A549 (cell line): ENCODE measurements around the gene ODF4. TPM values are rescaled to one million over a fixed set of nuclear protein-coding genes. Genes with fewer than 3 reads are reported as not detected.

ENCODE experiments used
- ATAC-seq, 2 experiments: fragments of 200-7000 bp in 1 of 2; fragments of >200 bp in 1 of 2; cut with Nextera tagmentation in 1 of 2; cut with Tn5 transposase in 1 of 2; 3 replicates each; pipeline versions ENCODE4 v1.8.0 to v1.9.1; 2018 to 2020; ENCODE audit warnings: mild to moderate bottlenecking in 1 of 2, moderate library complexity in 1 of 2
- CTCF ChIA-PET: fragments of 300-600 bp; sonication (Branson Sonifier 250); formaldehyde crosslinking; extraction: SDS; loops from one replicate; lab custom pipeline; 2021; ENCODE audit warnings: antibody characterized with exemption, inconsistent platforms; lab: Yijun Ruan, JAX
- POLR2A ChIA-PET: fragments of 350-600 bp; formaldehyde crosslinking; extraction: SDS; loops from one replicate; lab custom pipeline; 2021; ENCODE audit warnings: antibody characterized with exemption, inconsistent platforms; lab: Yijun Ruan, JAX
- DNase-seq, 2 experiments: peaks; one replicate each; pipeline versions ENCODE4 v3.0.0 to v3.0.0-alpha.2; 2011 to 2016; ENCODE audit warnings: low read depth in 1 of 2, low spot score in 1 of 2
- FAIRE-seq: peaks from 2 replicates; lab custom pipeline; 2011; peaks lifted over from hg19 to GRCh38; lab: Jason Lieb, UNC
- H3K27ac ChIP-seq, 2 experiments: fragments of >200 bp; sonication (Bioruptor Twin); formaldehyde crosslinking; 3 replicates each; pipeline ENCODE4 v1.5.1; 2016 to 2017
- H3K4me1 ChIP-seq: fragments of >200 bp; sonication (Bioruptor Twin); formaldehyde crosslinking; 3 replicates; pipeline ENCODE4 v1.6.1; 2016
- H3K4me2 ChIP-seq: fragments of >200 bp; sonication (Bioruptor Twin); formaldehyde crosslinking; 3 replicates; pipeline ENCODE4 v1.6.1; 2016
- H3K4me3 ChIP-seq: fragments of >200 bp; sonication (Bioruptor Twin); formaldehyde crosslinking; 3 replicates; pipeline ENCODE4 v1.5.1; 2016
- H3K9me3 ChIP-seq: fragments of >200 bp; sonication (Bioruptor Twin); formaldehyde crosslinking; 3 replicates; pipeline ENCODE4 v1.6.1; 2016
- CBX2 ChIP-seq: fragments of 200-600 bp; sonication (generic); IDR thresholded peaks from 2 replicates; pipeline ENCODE4 v1.6.1; 2016; ENCODE audit warnings: low read depth, mild to moderate bottlenecking, borderline replicate concordance
- CHD4 ChIP-seq: fragments of 200-600 bp; sonication (generic); IDR thresholded peaks from 2 replicates; pipeline ENCODE4 v1.6.1; 2016; ENCODE audit warnings: antibody characterized with exemption, mild to moderate bottlenecking, borderline replicate concordance
- EP300 ChIP-seq, 2 experiments: fragments of >200 bp; sonication (Bioruptor Twin); formaldehyde crosslinking; IDR thresholded peaks; 2 replicates in 1 of 2; 3 replicates in 1 of 2; pipeline ENCODE4 v1.6.1; 2016 to 2017
- FOSB ChIP-seq: fragments of 250-450 bp; sonication (Bioruptor Pico); IDR thresholded peaks from 2 replicates; pipeline ENCODE4 v1.5.0; 2020; ENCODE audit warnings: mild to moderate bottlenecking, moderate library complexity
- HEYL ChIP-seq: fragments of 250-450 bp; sonication (Bioruptor Pico); IDR thresholded peaks from 2 replicates; pipeline ENCODE4 v1.8.0; 2021; ENCODE audit warnings: mild to moderate bottlenecking, moderate library complexity
- HOXA7 ChIP-seq: fragments of 250-450 bp; sonication (Bioruptor Pico); IDR thresholded peaks from 2 replicates; pipeline ENCODE4 v1.5.0; 2020; ENCODE audit warnings: mild to moderate bottlenecking, moderate library complexity
- HOXB13 ChIP-seq: fragments of 250-450 bp; sonication (Bioruptor Pico); IDR thresholded peaks from 2 replicates; pipeline ENCODE4 v1.5.0; 2020; ENCODE audit warnings: low read depth, mild to moderate bottlenecking, moderate library complexity
- HOXB5 ChIP-seq: fragments of 250-450 bp; sonication (Bioruptor Pico); IDR thresholded peaks from 2 replicates; pipeline ENCODE4 v1.5.0; 2020; ENCODE audit warnings: mild to moderate bottlenecking, moderate library complexity
- MAFK ChIP-seq: fragments of 450-650 bp; IDR thresholded peaks from 2 replicates; pipeline ENCODE4 v1.6.1; 2014; ENCODE audit not compliant: partially characterized antibody
- MAZ ChIP-seq: fragments of 150-350 bp; IDR thresholded peaks from 2 replicates; pipeline ENCODE4 v1.6.1; 2014; ENCODE audit warnings: antibody characterized with exemption, low read depth, low read length, borderline replicate concordance
- MYC ChIP-seq: IDR thresholded peaks from 2 replicates; pipeline ENCODE4 v1.6.1; 2012; ENCODE audit warnings: mild to moderate bottlenecking, inconsistent platforms, low read length, improper control_type of control experiment, borderline replicate concordance
- NR3C1 ChIP-seq: fragments of >200 bp; sonication (Bioruptor Twin); formaldehyde crosslinking; IDR thresholded peaks from 3 replicates; pipeline ENCODE4 v1.6.1; 2017
- POLR2AphosphoS2 ChIP-seq: conservative IDR thresholded peaks from 2 replicates; pipeline ENCODE4 v1.6.1; 2012; ENCODE audit warnings: low read length, improper control_type of control experiment, inconsistent platforms
- RAD21 ChIP-seq, 2 experiments: fragments of >200 bp in 1 of 2; sonication (Bioruptor Twin) in 1 of 2; formaldehyde crosslinking in 1 of 2; IDR thresholded peaks in 1 of 2; conservative IDR thresholded peaks in 1 of 2; 2 replicates in 1 of 2; 3 replicates in 1 of 2; pipeline ENCODE4 v1.6.1; 2012 to 2018; ENCODE audit warnings: inconsistent platforms in 1 of 2
- RARB ChIP-seq: fragments of 250-450 bp; sonication (Bioruptor Pico); IDR thresholded peaks from 2 replicates; pipeline ENCODE4 v1.8.0; 2021; ENCODE audit warnings: mild to moderate bottlenecking, moderate library complexity
- RCOR1 ChIP-seq: fragments of 150-350 bp; IDR thresholded peaks from 2 replicates; pipeline ENCODE4 v1.6.1; 2014; ENCODE audit warnings: antibody characterized with exemption, low read length, low read depth
- RFX5 ChIP-seq: fragments of 450-650 bp; IDR thresholded peaks from 2 replicates; pipeline ENCODE4 v1.7.1; 2014; ENCODE audit warnings: antibody characterized with exemption, mild to moderate bottlenecking, moderate library complexity
- SMC3 ChIP-seq: fragments of >200 bp; sonication (Bioruptor Twin); formaldehyde crosslinking; IDR thresholded peaks from 3 replicates; pipeline ENCODE4 v1.6.1; 2018; ENCODE audit warnings: inconsistent platforms
- ZC3H11A ChIP-seq: fragments of 450-650 bp; IDR thresholded peaks from 2 replicates; pipeline ENCODE4 v1.6.1; 2014; ENCODE audit warnings: antibody characterized with exemption, mild to moderate bottlenecking
- WGBS: methylation state at CpG from one replicate; pipeline ENCODE4 v1.1.6; 2017; ENCODE audit errors: missing lambda C conversion rate; 5-methylcytosine and 5-hydroxymethylcytosine counted together
- polyA plus RNA-seq, 4 experiments: library from polyadenylated mRNA; depleted of rRNA in 3 of 4; stranded (reverse); fragments of >200 nt; fragmentation: RNase III in 1 of 4; extraction: RNeasy Plus Mini Kit Qiagen cat#74134 plus additional on column Dnase treatment in 1 of 4; gene quantifications; 2 replicates in 3 of 4; 3 replicates in 1 of 4; pipeline ENCODE4 v1.2.3, GENCODE V29; 2011 to 2017
- TF ChIP-seq, protein P1 (sequence below): fragments of >200 bp; sonication (Bioruptor Twin); formaldehyde crosslinking; IDR thresholded peaks from 3 replicates; pipeline ENCODE4 v1.5.1; 2016
- TF ChIP-seq, protein P2 (sequence below): fragments of 200-600 bp; sonication (generic); IDR thresholded peaks from 2 replicates; pipeline ENCODE4 v1.6.1; 2016; ENCODE audit warnings: antibody characterized with exemption, mild to moderate bottlenecking, moderate library complexity
- TF ChIP-seq, protein P3 (sequence below): fragments of 450-650 bp; IDR thresholded peaks from 2 replicates; pipeline ENCODE4 v1.6.1; 2014; ENCODE audit warnings: antibody characterized with exemption
- TF ChIP-seq, protein P4 (sequence below): fragments of >200 bp; sonication (Bioruptor Twin); formaldehyde crosslinking; IDR thresholded peaks from 2 replicates; pipeline ENCODE4 v1.6.1; 2016

The ODF4 gene
- polyA plus RNA-seq, 2 of the 4 experiments (the other 2 are of a cell fraction) = not detected

DNA sequence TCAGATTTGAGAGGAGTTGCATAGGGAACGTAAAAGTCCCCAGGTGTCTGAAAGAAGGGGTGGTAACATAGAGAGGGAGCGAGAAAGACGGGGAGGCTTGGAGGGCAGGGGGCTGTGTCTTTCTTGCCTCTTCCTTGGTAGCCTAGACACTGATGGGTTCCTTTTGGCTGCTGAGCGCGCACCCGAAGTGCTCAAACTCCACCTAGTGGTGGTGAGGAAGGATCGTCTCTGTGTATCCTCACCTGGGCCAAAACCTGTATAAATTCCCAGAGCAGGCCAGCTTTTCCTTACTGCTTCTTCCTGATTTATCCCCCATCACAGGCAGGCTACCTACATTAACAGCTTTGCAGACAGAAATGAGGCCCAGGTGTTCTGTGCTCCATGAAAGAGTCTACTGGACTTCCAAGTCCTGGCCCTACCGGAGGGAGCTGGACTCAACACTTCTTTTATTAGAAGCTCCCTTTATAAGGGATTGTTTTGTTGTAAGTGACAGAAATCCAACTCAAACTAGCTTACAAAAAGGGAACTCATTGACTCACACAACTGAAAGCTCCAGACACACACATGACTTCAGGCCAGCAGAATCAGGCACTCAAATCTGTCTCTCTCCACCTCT, 38.9 kb upstream of the ODF4 start:
- H3K4me3 ChIP-seq = no peak overlapping the region
- H3K4me2 ChIP-seq = peak overlapping the region; percentile 12; the same call in 1 of the 3 replicates
- 13% methylated on average over 8 of the region's 8 CpGs for WGBS
- no peaks in the 10 kb centered on the region for H3K4me1 ChIP-seq
- ChIA-PET POLR2A (interaction anchor here (0.8 to 1.4 kb wide), 3 partner anchors 53 to 128 kb away, joined by 3 to 8 read pairs (median 3); partner anchors contain the start of genes CTC1 and KRABD2), CTCF (interaction anchor here (0.6 to 3.6 kb wide), 53 partner anchors 9 to 693 kb away, joined by 3 to 39 read pairs (median 4); partner anchors contain the start of genes ARHGEF15, AURKB, CTC1 and HES7)
- DNase-seq = peak; percentile 87 to 94
- TF ChIP-seq MYC (no peak), SMC3 (peak; percentile 84), RAD21 (conservative IDR thresholded peaks at IDR 0.05 in 1 of 2, IDR thresholded peaks at IDR 0.05 in 1 of 2) (peak; percentile 92 to 98), MAZ (no peak), FOSB (CRISPR knock-in tag) (no peak), CBX2 (no peak), HOXA7 (CRISPR knock-in tag) (no peak)
- TF ChIP-seq, protein P1, sequence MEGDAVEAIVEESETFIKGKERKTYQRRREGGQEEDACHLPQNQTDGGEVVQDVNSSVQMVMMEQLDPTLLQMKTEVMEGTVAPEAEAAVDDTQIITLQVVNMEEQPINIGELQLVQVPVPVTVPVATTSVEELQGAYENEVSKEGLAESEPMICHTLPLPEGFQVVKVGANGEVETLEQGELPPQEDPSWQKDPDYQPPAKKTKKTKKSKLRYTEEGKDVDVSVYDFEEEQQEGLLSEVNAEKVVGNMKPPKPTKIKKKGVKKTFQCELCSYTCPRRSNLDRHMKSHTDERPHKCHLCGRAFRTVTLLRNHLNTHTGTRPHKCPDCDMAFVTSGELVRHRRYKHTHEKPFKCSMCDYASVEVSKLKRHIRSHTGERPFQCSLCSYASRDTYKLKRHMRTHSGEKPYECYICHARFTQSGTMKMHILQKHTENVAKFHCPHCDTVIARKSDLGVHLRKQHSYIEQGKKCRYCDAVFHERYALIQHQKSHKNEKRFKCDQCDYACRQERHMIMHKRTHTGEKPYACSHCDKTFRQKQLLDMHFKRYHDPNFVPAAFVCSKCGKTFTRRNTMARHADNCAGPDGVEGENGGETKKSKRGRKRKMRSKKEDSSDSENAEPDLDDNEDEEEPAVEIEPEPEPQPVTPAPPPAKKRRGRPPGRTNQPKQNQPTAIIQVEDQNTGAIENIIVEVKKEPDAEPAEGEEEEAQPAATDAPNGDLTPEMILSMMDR = peak; percentile 94
- peak; percentile 86 for FAIRE-seq
- peak; percentile 95 to 99 for ATAC-seq
- peaks cover 5% of the 10 kb centered on the region; the same call in 1 of the 3 replicates for H3K9me3 ChIP-seq
- 0 out of 6 replicates have a peak overlapping the region, but pooled peaks of 1 of the 2 experiments have one; percentile 18 for H3K27ac ChIP-seq

DNA sequence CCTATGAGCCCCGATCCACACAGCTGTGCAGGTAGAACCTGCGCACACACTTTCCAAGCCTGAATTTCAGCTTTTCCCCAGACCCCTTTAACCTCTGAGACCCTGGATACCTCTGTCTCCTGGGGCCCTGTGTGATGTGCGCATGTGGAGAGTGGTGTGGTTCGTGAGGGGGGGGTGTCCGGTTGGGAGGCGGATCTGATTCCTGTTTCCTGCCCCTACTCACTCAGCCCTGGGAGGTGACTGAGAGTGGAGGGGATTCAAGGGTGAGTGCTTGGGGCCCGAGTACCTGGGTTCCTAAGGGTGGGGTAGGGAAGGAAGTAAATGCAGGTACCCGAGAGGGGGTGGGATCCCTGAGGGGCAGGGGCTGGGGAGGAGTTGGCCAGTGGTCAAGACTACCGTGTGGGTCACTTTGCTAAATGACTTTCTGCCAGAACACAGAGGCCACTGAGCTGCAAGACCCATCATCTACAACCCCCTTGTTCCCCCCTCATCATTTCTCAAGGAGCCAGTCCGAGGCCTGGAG, 29.0 kb upstream of the ODF4 start:
- DNase-seq = no peak
- Histone ChIP-seq H3K27ac (no peak overlapping the region), H3K4me1 (no peaks in the 10 kb centered on the region), H3K4me2 (no peak overlapping the region), H3K9me3 (no peaks in the 10 kb centered on the region), H3K4me3 (no peak overlapping the region)
- 57% methylated on average over 10 of the region's 10 CpGs for WGBS
- CTCF ChIA-PET = interaction anchor here (0.6 to 1.0 kb wide), 2 partner anchors 10 to 726 kb away, joined by 3 read pairs; no protein-coding TSS in a partner anchor
- ATAC-seq = no peak
- TF ChIP-seq HOXB5 = no peak
- no peak for TF ChIP-seq CHD4
- no peak for TF ChIP-seq RARB
- TF ChIP-seq NR3C1 = no peak
- TF ChIP-seq MAFK = no peak
- TF ChIP-seq, protein P1 = no peak
- TF ChIP-seq EP300 (IDR thresholded peaks at IDR 0.05) = no peak
- no peak for TF ChIP-seq POLR2AphosphoS2
- TF ChIP-seq, protein P2, sequence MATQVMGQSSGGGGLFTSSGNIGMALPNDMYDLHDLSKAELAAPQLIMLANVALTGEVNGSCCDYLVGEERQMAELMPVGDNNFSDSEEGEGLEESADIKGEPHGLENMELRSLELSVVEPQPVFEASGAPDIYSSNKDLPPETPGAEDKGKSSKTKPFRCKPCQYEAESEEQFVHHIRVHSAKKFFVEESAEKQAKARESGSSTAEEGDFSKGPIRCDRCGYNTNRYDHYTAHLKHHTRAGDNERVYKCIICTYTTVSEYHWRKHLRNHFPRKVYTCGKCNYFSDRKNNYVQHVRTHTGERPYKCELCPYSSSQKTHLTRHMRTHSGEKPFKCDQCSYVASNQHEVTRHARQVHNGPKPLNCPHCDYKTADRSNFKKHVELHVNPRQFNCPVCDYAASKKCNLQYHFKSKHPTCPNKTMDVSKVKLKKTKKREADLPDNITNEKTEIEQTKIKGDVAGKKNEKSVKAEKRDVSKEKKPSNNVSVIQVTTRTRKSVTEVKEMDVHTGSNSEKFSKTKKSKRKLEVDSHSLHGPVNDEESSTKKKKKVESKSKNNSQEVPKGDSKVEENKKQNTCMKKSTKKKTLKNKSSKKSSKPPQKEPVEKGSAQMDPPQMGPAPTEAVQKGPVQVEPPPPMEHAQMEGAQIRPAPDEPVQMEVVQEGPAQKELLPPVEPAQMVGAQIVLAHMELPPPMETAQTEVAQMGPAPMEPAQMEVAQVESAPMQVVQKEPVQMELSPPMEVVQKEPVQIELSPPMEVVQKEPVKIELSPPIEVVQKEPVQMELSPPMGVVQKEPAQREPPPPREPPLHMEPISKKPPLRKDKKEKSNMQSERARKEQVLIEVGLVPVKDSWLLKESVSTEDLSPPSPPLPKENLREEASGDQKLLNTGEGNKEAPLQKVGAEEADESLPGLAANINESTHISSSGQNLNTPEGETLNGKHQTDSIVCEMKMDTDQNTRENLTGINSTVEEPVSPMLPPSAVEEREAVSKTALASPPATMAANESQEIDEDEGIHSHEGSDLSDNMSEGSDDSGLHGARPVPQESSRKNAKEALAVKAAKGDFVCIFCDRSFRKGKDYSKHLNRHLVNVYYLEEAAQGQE = no peak
- TF ChIP-seq, protein P3, sequence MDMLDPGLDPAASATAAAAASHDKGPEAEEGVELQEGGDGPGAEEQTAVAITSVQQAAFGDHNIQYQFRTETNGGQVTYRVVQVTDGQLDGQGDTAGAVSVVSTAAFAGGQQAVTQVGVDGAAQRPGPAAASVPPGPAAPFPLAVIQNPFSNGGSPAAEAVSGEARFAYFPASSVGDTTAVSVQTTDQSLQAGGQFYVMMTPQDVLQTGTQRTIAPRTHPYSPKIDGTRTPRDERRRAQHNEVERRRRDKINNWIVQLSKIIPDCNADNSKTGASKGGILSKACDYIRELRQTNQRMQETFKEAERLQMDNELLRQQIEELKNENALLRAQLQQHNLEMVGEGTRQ = no peak
- TF ChIP-seq, protein P4, sequence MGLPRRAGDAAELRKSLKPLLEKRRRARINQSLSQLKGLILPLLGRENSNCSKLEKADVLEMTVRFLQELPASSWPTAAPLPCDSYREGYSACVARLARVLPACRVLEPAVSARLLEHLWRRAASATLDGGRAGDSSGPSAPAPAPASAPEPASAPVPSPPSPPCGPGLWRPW = no peak
- no peak for TF ChIP-seq SMC3
- no peak for TF ChIP-seq RFX5
- no peak for TF ChIP-seq HEYL
- no peak for TF ChIP-seq RCOR1
- TF ChIP-seq HOXB13 (CRISPR knock-in tag) = no peak
- TF ChIP-seq RAD21 (conservative IDR thresholded peaks at IDR 0.05 in 1 of 2, IDR thresholded peaks at IDR 0.05 in 1 of 2) = no peak
- TF ChIP-seq ZC3H11A = no peak
- POLR2A ChIA-PET = no interaction called here
- no peak for FAIRE-seq
